Upper lobe of left lung (tissue), 6 donors: ENCODE measurements around the gene PRKG1. TPM values are rescaled to one million over a fixed set of nuclear protein-coding genes. Genes with fewer than 3 reads are reported as not detected.

ENCODE experiments used
- ATAC-seq, 2 donors: fragments of 200-7000 bp; cut with Tn5 transposase; one replicate each; pipeline ENCODE4 v1.9.1; 2022; ENCODE audit warnings: mild to moderate bottlenecking in 2 of 2, moderate library complexity in 2 of 2; ENCODE audit not compliant: low FRiP score in 2 of 2
- DNase-seq, 2 donors: peaks; one replicate each; pipeline ENCODE4 v3.0.0-alpha.2; 2019 to 2020
- H3K27ac ChIP-seq, 4 donors: fragments of 200-600 bp; sonication (generic); one replicate each; pipeline ENCODE4 v1.5.1; 2016 to 2019
- H3K27me3 ChIP-seq, 4 donors: fragments of 200-600 bp; sonication (generic); one replicate each; pipeline ENCODE4 v1.5.1; 2017 to 2019
- H3K36me3 ChIP-seq, 4 donors: fragments of 200-600 bp; sonication (generic); one replicate each; pipeline ENCODE4 v1.5.1; 2016 to 2019
- H3K4me1 ChIP-seq, 4 donors: fragments of 200-600 bp; sonication (generic); one replicate each; pipeline ENCODE4 v1.5.1; 2018 to 2019
- H3K4me3 ChIP-seq, 4 donors: fragments of 200-600 bp; sonication (generic); one replicate each; pipeline ENCODE4 v1.5.1; 2017 to 2019; ENCODE audit warnings: mild to moderate bottlenecking in 2 of 4, moderate library complexity in 1 of 4
- H3K9me3 ChIP-seq, 4 donors: fragments of 200-600 bp; sonication (generic); one replicate each; pipeline ENCODE4 v1.5.1; 2018 to 2019
- CTCF ChIP-seq, 6 experiments: fragments of 450-650 bp in 4 of 6; fragments of 200-600 bp in 2 of 6; sonication (generic) in 2 of 6; IDR thresholded peaks; one replicate each; pipeline ENCODE4 v1.5.1; 2016 to 2019; ENCODE audit warnings: antibody characterized with exemption in 6 of 6
- EP300 ChIP-seq, 4 donors: sonication (generic); formaldehyde crosslinking; IDR thresholded peaks; one replicate each; pipeline ENCODE4 v1.5.1; 2017; ENCODE audit warnings: antibody characterized with exemption in 4 of 4, control low read depth in 2 of 4
- POLR2A ChIP-seq, 4 donors: fragments of 450-650 bp; IDR thresholded peaks; one replicate each; pipeline ENCODE4 v1.5.1; 2016 to 2017; ENCODE audit warnings: antibody characterized with exemption in 4 of 4, mild to moderate bottlenecking in 2 of 4
- POLR2AphosphoS5 ChIP-seq, 2 donors: sonication (generic); formaldehyde crosslinking; IDR thresholded peaks; one replicate each; pipeline ENCODE4 v1.5.1; 2017; ENCODE audit warnings: antibody characterized with exemption in 2 of 2
- WGBS, 2 donors: methylation state at CpG; one replicate each; pipeline ENCODE4 v1.1.5; 2017 to 2018; 5-methylcytosine and 5-hydroxymethylcytosine counted together
- total RNA-seq, 6 donors: library from RNA; depleted of rRNA in 4 of 6; stranded (reverse); fragments of >200 nt in 4 of 6; gene quantifications; one replicate each; pipeline versions ENCODE4 v1.1.0 to v1.2.1, GENCODE V29; 2016 to 2021
- donor health status: DM: no; HTN: no; CAD: no; lungs with moderate emphysema.
- donor health status: DM: no; HTN: yes; CAD: no; lungs with severe emphysema.

The PRKG1 gene
- total RNA-seq, 6 donors from 2014 or later: 12.9 to 43.0 (median 25.0) TPM

GRCh38 chr10:51773681-51774080 is 699.4 kb downstream of the PRKG1 start:
- Histone ChIP-seq H3K9me3 (no peaks in the 10 kb centered on the region), H3K4me1 (no peaks in the 10 kb centered on the region), H3K27me3 (no peaks in the 10 kb centered on the region), H3K27ac (no peak overlapping the region), H3K36me3 (no peaks in the 10 kb centered on the region), H3K4me3 (no peak overlapping the region)
- DNase-seq: no peak
- no peak for TF ChIP-seq POLR2A (IDR thresholded peaks at IDR 0.05)
- TF ChIP-seq EP300 (IDR thresholded peaks at IDR 0.05): no peak
- TF ChIP-seq POLR2AphosphoS5 (IDR thresholded peaks at IDR 0.05): no peak
- TF ChIP-seq CTCF (IDR thresholded peaks at IDR 0.05): no peak
- ATAC-seq: no peak

GRCh38 chr10:51783941-51784340 is 709.7 kb downstream of the PRKG1 start:
- Histone ChIP-seq H3K36me3 (no peaks in the 10 kb centered on the region), H3K9me3 (no peaks in the 10 kb centered on the region), H3K4me1 (no peaks in the 10 kb centered on the region), H3K4me3 (no peak overlapping the region), H3K27ac (no peak overlapping the region), H3K27me3 (no peaks in the 10 kb centered on the region)
- WGBS, 2 donors: 62 to 64% methylated on average over 2 of the region's 2 CpGs
- TF ChIP-seq POLR2A (IDR thresholded peaks at IDR 0.05) (no peak), POLR2AphosphoS5 (IDR thresholded peaks at IDR 0.05) (no peak), EP300 (IDR thresholded peaks at IDR 0.05) (no peak), CTCF (IDR thresholded peaks at IDR 0.05) (no peak)
- ATAC-seq (no peak), DNase-seq (no peak)

DNA sequence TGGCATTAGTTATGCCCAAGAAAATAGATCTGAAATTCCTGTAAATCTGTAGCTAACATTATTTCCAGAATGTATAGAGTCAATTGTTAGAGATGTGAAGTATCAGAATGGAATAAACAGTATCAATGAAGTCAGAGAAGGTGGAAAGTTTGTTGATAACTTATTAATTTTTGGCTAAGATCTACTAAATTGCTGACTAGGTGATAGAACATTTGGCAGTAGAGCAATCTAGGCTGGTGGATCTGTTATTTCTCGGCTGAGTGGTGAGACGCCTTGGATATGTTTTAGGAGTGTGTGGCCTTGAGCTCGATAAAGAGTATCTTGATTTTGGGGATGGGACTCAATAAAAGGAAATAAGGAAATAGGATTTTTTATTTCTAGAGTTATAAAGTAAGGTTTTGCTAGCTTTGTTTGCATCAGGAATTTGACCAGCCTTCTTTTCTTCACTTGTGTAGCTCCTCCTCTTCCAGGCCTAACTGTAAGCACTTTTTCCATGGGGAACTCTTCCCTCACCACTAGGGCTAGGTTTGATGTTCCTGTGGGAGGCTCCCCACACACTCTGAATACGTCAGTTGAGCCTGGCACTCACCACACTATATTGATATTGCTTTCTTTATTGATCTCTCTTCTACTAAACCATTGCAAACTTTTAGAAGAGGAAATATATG is 711.9 kb downstream of the PRKG1 start:
- no peak overlapping the region for H3K4me3 ChIP-seq
- 91 to 96% methylated on average over 4 of the region's 4 CpGs for whole genome bisulfite sequencing, 2 donors
- no peaks in the 10 kb centered on the region for H3K4me1 ChIP-seq
- no peak for TF ChIP-seq POLR2A (IDR thresholded peaks at IDR 0.05)
- TF ChIP-seq CTCF (IDR thresholded peaks at IDR 0.05): no peak
- no peak for TF ChIP-seq POLR2AphosphoS5 (IDR thresholded peaks at IDR 0.05)
- TF ChIP-seq EP300 (IDR thresholded peaks at IDR 0.05): no peak
- no peak for DNase-seq
- no peaks in the 10 kb centered on the region for H3K27me3 ChIP-seq
- no peak overlapping the region for H3K27ac ChIP-seq
- no peaks in the 10 kb centered on the region for H3K36me3 ChIP-seq
- H3K9me3 ChIP-seq: no peaks in the 10 kb centered on the region
- ATAC-seq: no peak

GRCh38 chr10:51786684-51787035 is 712.4 kb downstream of the PRKG1 start:
- WGBS, 2 donors: 85 to 96% methylated on average over 1 of the region's 1 CpG
- H3K27me3 ChIP-seq: no peaks in the 10 kb centered on the region
- DNase-seq (no peak), ATAC-seq (no peak)
- no peak overlapping the region for H3K27ac ChIP-seq
- no peaks in the 10 kb centered on the region for H3K9me3 ChIP-seq
- no peaks in the 10 kb centered on the region for H3K36me3 ChIP-seq
- H3K4me1 ChIP-seq: no peaks in the 10 kb centered on the region
- no peak overlapping the region for H3K4me3 ChIP-seq
- TF ChIP-seq POLR2A (IDR thresholded peaks at IDR 0.05) (no peak), POLR2AphosphoS5 (IDR thresholded peaks at IDR 0.05) (no peak), EP300 (IDR thresholded peaks at IDR 0.05) (no peak), CTCF (IDR thresholded peaks at IDR 0.05) (no peak)

DNA sequence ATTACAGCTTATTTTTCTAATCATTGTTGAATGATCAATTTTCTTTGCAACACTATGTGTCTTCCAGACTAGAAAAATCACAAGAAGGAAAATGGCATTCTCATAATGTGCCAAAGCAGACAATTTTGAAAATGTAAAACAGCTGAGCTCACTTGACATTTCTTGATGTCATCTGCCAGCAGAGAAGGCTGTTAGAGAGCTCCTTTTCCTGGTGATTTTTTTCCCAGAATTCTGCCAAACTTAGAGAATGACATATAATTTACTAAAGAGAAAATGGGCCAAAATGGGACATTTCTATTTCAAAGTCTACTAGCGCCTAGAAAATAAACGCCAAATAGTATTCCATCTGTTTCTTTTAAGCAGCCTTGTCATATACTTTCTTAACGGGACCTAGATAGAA is 714.0 kb downstream of the PRKG1 start:
- peaks cover 0 to 6% (median 0%) of the 10 kb centered on the region in 4 donors for H3K9me3 ChIP-seq
- TF ChIP-seq EP300 (IDR thresholded peaks at IDR 0.05) (no peak), CTCF (IDR thresholded peaks at IDR 0.05) (no peak), POLR2A (IDR thresholded peaks at IDR 0.05) (no peak), POLR2AphosphoS5 (IDR thresholded peaks at IDR 0.05) (no peak)
- DNase-seq: no peak
- H3K27me3 ChIP-seq: no peaks in the 10 kb centered on the region
- H3K27ac ChIP-seq: no peak overlapping the region
- H3K4me1 ChIP-seq: no peaks in the 10 kb centered on the region
- WGBS, 2 donors: 83 to 84% methylated on average over 3 of the region's 3 CpGs
- H3K4me3 ChIP-seq: no peak overlapping the region
- no peaks in the 10 kb centered on the region for H3K36me3 ChIP-seq
- ATAC-seq: no peak
